HG03139 (cell line): ENCODE data around the gene RAP1A.
A peak's percentile ranks its signal among the peaks of the same experiment; 100 is the strongest.
"Not testable (repeated sequence)": the region's sequence is repeated elsewhere in the genome, so short reads cannot be mapped to it uniquely, and the experiment has no call there.

Experiments
- ATAC-seq: cut with Tn5 transposase; IDR thresholded peaks from one replicate; pipeline ENCODE4 v1.9.1; 2021; ENCODE audit not compliant: unreplicated experiment

RAP1A gene

GRCh38 chr1:111597426-111597825 lies 22.2 kb upstream of the RAP1A start:
- no peak for ATAC-seq

- ATAC-seq = no peak
Observed at GRCh38 chr1:111598544-111598943, 21.0 kb upstream of the RAP1A start.

GRCh38 chr1:111599781-111600693 lies 19.6 kb upstream of the RAP1A start:
- no peak for ATAC-seq

- peak; percentile 49 for ATAC-seq
Observed at GRCh38 chr1:111600886-111601386, 18.7 kb upstream of the RAP1A start.

GRCh38 chr1:111602302-111602701 lies 17.3 kb upstream of the RAP1A start:
- no peak for ATAC-seq

- no peak for ATAC-seq
Observed at GRCh38 chr1:111602974-111603373, 16.6 kb upstream of the RAP1A start.

GRCh38 chr1:111603979-111604378 lies 15.6 kb upstream of the RAP1A start:
- ATAC-seq = no peak

GRCh38 chr1:111604931-111605330 lies 14.7 kb upstream of the RAP1A start:
- ATAC-seq = no peak

- no peak for ATAC-seq
Observed at GRCh38 chr1:111605576-111605975, 14.0 kb upstream of the RAP1A start.

GRCh38 chr1:111606457-111607215 lies 13.0 kb upstream of the RAP1A start:
- ATAC-seq = not testable (repeated sequence)

GRCh38 chr1:111608528-111608927 lies 11.1 kb upstream of the RAP1A start:
- ATAC-seq = not testable (repeated sequence)

- no peak for ATAC-seq
Observed at GRCh38 chr1:111611986-111612385, 7.6 kb upstream of the RAP1A start.

- no peak for ATAC-seq
Observed at GRCh38 chr1:111615870-111616715, 3.5 kb upstream of the RAP1A start.

GRCh38 chr1:111618081-111618480 lies 1.5 kb upstream of the RAP1A start:
- ATAC-seq = no peak

GRCh38 chr1:111618961-111619634 lies 491 bp upstream of the RAP1A start:
- peak; percentile 3 for ATAC-seq

- no peak for ATAC-seq
Observed at GRCh38 chr1:111620441-111620971, 917 bp downstream of the RAP1A start.

- ATAC-seq = no peak
Observed at GRCh38 chr1:111621050-111621449, 1.5 kb downstream of the RAP1A start.

GRCh38 chr1:111622166-111622565 lies 2.6 kb downstream of the RAP1A start:
- no peak for ATAC-seq

- no peak for ATAC-seq
Observed at GRCh38 chr1:111624382-111624781, 4.8 kb downstream of the RAP1A start.

GRCh38 chr1:111625276-111625675 lies 5.7 kb downstream of the RAP1A start:
- ATAC-seq = no peak
